H4 (cell line): ENCODE data around the gene DNAJC21. TPM values are rescaled to one million over a fixed set of nuclear protein-coding genes. Genes with fewer than 3 reads are reported as not detected.
"Not testable (repeated sequence)": the region's sequence is repeated elsewhere in the genome, so short reads cannot be mapped to it uniquely, and the experiment has no call there.

Experiments
- DNase-seq: peaks from one replicate; pipeline ENCODE4 v3.0.0-alpha.2; 2015; ENCODE audit warnings: low spot score
- total RNA-seq: library from RNA; depleted of rRNA; stranded (reverse); fragments of >200 nt; shearing (Covaris generic); gene quantifications from 2 replicates; pipeline ENCODE4 v1.2.3, GENCODE V29; 2014

The DNAJC21 gene
- total RNA-seq, 1 experiment from 2014 or later = 25.6 TPM

DNA sequence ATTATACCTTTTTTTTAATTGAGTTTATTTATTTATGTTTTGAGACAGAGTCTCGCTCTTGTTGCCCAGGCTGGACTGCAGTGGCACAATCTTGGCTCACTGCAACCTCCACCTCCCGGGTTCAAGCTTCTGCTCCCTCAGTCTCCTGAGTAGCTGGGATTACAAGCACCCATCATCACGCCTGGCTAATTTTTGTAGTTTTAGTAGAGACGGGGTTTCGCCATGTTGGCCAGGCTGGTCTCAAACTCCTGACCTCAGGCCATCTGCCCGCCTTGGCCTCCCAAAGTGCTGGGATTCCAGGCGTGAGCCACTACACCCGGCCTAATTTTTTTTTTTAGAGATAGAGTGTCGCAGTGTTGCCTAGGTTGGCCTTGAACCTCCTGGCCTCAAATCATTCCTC is 6.1 kb upstream of the DNAJC21 start:
- not testable (repeated sequence) for DNase-seq

DNA sequence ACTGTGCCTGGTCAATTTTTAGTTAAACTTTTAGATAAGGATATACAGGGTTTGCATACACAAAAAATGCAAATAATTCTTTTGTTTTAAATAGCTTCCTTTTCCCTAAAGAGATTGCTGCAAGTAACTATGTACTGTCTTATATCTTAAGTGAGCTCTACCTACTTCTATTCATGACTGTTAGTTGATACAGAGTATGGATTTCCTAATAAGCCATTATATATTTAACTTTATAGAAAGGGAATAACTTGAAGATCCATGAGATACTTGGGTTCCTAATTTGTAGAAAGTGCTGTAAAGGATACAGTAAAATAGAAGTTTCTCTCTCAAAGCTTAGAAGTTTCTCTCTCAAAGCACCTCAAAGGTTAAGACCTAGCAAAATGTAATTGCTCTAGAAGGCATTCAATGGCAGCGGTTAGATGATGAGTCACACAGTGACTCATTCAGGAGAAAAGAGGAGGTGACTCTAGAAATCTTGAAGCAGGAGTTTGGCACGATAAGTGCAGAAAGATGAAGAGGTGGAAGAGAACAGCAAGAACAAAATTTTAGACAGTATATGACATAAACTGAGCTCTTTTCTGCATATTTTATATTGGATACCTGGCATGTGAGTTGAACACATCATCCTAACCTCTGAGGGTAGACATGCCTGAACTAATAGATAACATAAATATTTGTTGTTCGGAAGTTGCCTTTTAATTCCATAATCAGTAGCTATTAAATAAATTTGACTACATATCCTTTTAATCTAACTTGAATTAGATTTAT is 5.5 kb upstream of the DNAJC21 start:
- DNase-seq = peak; percentile 93

DNA sequence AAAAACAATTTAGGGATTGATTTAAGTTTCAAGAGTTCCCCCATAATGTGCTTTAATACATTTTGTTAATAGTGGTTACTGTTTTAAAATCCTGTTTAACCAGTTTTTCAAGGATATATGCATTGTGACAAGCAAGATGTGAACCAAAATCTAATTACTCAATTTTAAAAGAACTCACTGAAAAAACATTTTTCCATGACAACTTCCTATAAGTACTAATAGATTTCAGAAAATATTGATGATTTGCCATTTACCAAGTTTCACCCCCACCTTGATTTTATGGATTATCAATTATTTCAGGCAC is 4.9 kb upstream of the DNAJC21 start:
- DNase-seq = no peak

DNA sequence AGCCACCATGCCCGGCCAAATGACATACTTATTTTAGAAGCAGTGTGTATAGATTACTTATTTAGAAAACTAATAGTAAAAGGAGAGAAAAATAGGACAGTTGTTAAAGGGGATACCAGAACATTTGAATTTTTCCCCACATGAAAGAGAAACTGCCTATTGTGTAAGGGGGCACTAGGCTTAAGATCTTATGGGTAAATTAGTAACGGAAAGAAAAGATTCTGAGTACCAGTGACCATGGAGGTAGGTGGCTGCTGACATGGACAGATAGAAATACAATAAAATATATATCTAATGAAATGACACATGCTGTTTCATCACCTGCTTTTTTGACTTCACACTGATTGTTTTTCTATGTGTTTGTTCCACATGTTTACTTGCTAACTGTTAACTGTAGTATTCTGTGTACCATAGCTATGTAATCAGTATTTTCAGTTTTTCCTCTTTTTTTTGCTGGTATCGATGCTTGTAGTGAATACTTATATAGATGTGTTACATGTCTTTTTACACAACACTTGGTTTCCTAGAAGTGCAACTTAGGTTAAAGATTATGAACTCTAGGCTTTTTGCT is 3.0 kb upstream of the DNAJC21 start:
- no peak for DNase-seq

DNA sequence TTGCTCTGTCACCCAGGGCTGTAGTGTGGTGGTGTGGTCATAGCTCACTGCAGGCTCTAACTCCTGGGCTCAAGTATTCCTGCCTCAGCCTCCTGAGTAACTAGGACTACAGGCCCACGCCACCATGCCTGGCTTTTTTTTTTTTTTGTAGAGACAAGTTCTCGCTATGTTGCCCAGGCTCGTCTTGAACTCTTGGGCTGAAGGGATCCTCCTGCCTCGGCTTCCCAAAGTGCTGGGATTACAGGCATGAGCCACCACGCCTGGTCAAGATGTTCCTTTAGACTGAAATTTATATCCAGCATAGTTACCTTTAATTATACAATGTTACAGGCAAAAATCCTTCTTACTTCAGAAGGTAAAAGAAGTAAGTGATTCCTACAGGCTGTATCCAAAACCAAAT is 1.6 kb upstream of the DNAJC21 start:
- no peak for DNase-seq

DNA sequence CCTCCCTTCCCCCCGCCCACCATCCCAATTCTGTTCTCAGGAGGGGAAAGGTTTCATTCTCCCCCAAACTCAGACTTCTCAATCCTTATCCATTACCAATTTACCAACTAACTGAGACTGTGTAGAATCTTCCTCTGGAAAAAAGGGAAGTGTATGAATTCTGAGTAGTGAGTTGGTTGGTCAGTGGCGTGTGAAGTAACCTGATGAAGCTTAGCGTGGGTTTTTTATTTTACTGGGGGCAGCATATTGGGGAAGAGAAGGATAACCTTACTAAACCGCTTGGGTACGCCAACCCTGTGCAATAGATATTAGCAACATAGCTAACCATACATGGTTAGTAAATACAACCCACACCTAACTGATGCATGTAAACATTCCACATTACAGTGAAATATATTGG is 1.1 kb upstream of the DNAJC21 start:
- DNase-seq = no peak

DNA sequence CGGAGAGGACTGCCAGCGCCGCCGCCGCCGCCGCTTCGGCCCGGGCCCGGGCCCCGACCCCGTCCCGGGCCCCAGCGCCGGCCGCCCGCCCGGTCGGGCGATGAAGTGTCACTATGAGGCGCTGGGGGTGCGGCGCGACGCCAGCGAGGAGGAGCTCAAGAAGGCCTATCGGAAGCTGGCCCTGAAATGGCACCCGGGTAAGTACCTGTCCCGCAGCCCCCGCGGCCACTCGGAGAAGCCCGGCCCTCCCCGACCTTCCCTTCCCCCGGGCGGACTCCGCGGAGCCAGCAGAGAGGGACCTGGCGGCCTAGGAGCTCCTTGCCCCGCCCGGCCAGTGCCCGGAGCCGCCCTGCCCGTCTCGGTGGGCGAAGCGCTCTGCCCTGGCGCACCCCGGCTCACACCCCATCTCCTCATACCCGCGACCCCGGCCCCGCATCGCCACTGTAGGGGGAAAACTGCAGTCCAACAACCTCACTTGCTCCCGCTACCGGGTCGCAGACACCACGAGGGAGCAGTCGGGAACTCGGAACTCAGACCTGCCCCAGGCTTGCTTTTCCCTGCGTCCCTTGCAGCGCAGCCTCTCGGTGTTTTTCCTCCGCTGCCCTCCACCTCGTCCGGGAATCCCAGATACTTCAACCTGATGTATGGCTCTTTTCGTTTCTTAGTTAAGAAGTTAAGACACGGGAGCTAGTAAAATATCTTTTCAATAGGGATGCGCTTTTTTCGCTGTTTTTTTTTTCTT is 532 bp downstream of the DNAJC21 start:
- peak; percentile 79 for DNase-seq

DNA sequence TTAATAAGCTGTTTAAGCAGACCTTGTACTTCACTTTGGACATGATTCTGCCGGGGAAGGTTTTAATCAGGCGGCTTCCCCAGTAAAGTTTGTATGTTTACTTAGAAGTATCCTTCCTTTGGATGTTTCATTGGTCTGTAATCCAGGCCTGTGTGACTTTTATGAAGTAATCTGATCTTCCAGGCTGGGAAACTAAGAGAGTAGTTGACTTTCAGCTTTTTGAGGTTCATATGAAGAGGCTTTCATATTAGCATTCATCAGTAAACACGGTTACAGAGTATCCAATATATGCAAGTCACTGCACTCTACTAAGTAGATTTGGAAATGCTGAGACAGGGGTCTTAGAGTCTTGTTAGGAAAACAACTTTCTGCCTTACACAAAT is 1.1 kb downstream of the DNAJC21 start:
- DNase-seq = no peak

DNA sequence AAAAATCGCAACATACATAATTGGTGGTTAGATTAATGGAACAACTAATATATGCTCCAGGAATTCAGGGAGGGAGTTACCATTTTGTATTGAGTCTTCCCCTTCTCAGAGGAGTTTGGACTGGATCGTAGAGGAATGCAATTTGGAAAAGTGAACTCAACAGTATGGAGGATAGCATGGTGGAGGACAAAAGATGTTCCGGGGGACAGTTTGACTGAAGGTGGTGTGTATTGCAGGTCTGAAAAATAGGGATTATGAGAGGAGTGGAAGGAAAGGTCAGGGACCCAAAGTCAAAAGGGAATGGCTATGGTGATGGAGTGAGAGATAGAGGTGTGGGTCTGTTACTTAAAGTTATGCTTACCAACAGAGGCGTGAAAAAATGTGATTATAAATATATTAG is 1.5 kb downstream of the DNAJC21 start:
- DNase-seq = no peak

DNA sequence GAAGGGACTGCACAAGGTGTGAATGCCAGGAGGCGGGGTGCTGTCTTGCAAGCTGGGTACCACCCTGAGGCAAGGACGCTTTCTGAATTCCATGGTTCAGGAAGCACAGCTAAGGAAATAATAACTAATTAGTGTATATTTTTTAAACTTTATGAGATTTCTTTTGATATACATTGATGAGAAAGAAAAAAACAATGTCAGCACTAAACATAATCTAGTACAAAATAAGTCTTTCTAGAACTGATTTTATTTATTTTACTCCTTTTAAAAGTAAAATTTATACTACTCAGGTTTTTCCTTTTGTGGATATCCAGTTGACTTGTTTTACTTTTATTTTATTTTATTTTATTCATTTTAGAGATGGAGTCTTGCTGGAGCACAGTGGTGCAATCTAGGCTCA is 3.6 kb downstream of the DNAJC21 start:
- DNase-seq = no peak

DNA sequence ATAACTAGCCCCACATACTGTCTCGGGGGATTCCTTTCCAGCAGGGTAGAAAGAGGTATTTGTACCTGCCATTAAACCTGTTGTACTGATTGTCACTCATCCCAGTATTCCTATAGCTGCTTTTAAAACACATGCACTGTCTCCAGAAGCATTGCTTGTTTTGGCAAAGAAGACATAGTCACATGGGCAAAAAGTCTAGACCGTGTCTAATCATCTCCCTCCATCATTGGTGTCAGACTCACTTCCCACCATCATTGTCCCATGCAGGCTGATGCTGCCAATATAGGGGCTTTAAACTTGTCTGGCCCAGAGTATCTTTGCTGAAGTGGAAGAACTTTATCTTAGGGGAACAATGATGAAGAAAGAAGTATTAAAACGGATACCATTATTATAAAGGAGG is 12.6 kb downstream of the DNAJC21 start:
- DNase-seq = no peak

DNA sequence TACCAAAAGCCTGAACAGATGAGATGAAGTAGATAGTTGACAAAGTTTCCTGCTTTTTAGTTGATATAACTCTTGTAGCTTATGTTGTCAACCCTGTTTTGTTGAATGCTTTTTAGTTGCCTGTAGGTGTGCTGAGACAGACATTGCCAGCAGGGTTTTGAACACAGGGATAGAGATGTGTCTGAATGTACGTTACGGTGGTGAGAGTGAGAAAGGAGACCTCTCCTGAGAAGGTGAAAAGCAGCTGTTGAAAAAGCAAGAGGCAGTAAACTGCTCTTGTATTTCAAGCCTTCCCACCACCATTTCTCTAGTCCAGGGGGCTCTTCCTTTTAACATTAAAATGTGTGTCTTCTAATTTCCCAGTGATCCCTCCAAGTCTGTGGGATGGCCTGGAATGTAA is 14.7 kb downstream of the DNAJC21 start:
- DNase-seq = no peak

DNA sequence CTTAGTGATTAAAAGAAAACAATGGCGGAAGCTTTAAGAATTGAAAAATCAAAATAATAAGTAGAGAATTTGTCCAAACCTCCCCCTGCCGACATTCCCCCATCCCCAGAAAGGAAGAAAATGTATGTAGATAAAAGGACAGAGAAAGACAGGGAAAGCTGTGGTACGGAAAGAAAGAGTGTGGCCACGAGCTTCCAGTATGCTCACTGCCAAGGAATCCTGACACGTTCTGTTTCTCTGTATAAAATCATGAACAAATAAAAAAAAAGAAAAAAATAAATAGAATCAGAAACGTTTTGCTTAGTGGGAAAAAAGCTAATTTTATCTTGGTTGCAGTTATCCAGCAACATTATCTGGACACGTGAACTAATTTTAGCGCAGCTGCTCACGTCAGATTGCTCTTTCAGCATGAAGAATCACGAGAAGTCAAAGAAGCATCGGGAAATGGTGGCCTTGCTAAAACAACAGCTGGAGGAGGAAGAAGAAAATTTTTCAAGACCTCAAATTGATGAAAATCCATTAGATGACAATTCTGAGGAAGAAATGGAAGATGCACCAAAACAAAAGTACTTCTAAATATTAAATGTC is 15.2 kb downstream of the DNAJC21 start:
- no peak for DNase-seq

DNA sequence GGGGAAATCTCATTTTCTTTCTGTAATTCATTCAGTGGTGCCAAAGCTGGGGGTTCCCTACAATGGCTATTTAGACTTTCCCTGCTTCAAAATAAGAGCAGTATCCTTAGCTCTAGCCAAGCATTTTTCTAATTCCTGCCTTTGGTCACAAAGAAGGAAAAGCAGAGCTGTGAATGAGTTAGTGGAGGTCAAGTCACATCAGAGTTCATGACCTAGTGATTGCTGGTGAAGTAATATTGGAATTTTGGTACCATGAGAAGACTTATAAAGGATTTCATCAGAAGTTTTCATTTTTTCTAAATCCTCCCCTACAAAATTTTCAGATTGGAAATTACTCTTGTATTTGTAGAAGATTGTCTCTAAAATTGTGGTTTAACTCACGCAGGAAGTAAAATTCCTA is 28.0 kb downstream of the DNAJC21 start:
- DNase-seq = no peak

DNA sequence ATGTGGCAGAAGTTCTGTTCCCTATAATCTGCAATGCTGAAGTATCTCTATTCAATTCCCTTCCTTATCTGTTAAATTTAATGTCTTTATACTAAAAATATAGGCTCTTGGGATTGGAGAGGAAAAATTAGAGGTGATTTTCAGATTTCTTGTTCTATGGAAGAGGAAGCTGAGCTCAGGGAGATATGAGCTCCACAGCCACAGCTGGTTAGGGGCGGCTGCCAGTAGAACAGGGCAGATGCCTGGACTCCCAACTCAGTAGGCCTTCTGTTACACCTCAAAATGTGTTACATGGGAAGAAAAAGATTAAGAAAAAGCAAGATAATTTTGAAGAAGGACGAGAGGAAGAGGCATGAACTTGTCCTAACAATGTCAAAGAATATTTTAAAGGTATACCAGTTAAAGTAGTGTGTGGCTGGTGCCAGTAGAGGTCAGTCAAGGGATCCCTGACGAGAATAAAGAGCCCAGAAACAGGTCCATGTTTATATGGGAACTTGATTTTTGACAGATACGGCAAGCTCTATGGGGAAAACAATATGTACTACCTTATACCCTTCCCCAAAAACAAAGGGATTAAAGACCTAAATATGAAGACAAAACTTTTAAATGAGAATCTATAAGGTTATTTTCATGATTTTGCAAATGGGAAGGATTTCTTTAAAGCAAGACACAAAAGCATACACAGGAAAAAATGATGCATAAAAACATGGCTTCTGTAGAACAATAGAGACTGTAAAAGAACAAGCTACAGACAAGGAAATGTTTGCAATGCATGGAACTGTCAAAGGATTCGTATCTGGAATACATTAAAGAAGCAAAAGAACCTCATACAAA is 28.7 kb downstream of the DNAJC21 start:
- peak; percentile 21 for DNase-seq

DNA sequence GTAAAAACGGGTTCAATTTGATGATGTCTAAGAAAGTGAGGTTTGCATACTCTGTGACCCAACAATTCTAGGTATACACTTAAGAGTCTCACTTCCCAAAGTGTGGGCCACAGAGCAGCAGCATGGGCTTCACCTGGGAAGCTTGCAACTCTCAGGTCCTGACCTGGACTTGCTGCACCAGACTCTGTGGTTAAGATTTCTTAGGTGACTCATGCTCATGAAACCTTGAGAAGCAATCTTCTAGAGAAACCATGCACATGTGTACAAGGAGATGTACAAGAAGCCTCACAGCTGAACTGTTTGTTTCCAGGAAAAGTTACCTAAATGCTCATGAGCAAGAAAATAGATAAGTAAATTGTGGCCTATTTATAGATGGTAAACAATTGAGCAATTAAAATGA is 30.0 kb downstream of the DNAJC21 start:
- DNase-seq = peak; percentile 36

DNA sequence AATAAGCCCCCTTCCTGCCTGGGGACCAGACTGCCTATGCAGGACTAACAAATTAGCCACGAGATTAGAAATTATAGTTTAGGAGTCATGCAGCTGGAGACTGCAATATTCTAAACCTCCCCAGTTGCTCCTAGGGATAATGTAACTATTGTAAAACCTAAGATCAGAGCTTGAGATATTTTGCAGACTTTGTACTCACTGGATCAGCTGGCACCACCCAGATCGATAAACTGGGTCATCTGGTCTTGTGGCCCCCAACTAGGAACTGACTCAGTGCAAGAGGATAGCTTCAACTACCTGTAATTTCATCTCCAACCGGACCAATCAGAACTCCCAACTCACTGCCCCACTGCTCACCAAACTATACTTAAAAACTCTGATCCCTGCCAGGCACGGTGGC is 38.2 kb downstream of the DNAJC21 start:
- DNase-seq = no peak

DNA sequence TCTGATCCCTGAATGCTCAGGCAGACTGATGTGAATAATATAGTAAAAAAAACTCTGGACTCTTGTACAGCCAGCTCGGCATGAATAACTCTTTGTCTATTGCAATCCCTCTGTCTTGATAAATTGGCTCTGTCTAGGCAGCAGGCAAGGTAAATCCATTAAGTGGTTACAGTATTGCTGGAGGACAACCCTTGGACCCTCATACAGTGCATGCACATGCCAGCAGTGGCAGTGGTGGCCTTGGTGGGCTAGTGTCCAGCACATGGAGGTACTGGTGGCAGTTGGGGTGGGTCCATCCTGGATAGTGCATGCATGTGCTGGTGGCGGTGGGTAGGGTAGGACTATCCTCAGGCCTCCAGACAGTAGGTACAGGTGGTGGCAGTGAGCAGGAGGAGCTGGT is 38.9 kb downstream of the DNAJC21 start:
- no peak for DNase-seq

DNA sequence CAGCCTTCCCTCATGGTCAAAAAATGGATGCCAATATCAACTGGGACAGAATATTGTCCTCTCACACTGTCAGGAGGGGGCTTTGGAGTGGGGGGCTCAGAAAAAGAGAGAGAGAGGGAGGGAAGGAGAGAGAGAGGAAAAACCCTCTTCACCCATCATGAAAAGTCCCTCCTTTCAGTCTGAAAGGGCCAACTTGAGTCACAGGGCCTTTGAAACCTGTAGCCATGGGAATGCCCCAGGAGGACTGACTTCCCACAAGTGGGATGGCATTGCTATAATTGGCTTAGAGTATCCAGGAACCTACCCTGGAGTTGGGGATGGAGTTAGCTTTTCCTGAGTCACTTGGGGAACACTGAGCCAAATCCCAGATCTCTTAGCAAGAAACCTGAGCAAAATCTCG is 41.2 kb downstream of the DNAJC21 start:
- DNase-seq = no peak

DNA sequence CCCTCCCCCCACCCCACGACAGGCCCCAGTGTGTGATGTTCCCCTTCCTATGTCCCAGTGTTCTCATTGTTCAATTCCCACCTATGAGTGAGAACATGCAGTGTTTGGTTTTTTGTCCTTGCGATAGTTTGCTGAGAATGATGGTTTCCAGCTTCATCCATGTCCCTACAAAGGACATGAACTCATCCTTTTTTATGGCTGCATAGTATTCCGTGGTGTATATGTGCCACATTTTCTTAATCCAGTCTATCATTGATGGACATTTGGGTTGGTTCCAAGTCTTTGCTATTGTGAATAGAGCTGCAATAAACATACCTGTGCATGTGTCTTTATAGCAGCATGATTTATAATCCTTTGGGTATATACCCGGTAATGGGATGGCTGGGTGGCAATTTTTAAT is 42.3 kb downstream of the DNAJC21 start:
- DNase-seq = not testable (repeated sequence)

DNA sequence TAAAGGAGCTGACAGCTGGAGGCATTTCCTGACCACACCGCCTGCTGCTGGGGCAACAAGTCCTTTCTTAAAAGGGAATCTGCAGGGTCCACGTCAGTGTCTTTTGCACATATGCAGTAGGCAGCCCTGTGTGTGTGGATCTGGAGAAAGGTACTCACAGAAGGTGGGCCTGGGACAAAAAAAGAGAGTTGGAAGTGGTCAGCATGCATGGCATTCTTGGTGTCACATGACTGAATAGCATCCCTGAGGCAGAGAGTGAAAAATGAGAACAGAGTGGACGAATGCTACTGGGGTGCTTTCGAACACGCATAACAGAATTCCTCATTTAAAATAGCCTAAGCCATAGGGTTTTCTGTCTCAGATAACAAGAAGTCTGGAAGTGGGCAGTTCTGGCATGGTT is 47.0 kb downstream of the DNAJC21 start:
- no peak for DNase-seq
